Central memory CD8-positive, alpha-beta T cell (primary cell): ENCODE results near the gene TCTA.
"Not testable (repeated sequence)": the region's sequence is repeated elsewhere in the genome, so short reads cannot be mapped to it uniquely, and the experiment has no call there.

Source experiments
- ATAC-seq: fragments of 150-1000 bp; cut with Tn5 transposase; replicated peaks from 2 replicates; pipeline ENCODE4 v1.10.0; 2022; ENCODE audit warnings: mild to moderate bottlenecking, moderate FRiP score, moderate number of reproducible peaks; ENCODE audit not compliant: poor library complexity, severe bottlenecking; ENCODE audit errors: extremely low read depth
- DNase-seq, 2 donors: peaks; one replicate each; pipeline ENCODE4 v3.0.0; 2021; ENCODE audit warnings: low spot score in 2 of 2
- H3K27ac Mint-ChIP-seq: one replicate; pipeline ENCODE4 v1.8.0; 2022; ENCODE audit warnings: low read depth, mild to moderate bottlenecking, moderate library complexity, mixed read lengths
- H3K27me3 Mint-ChIP-seq: one replicate; pipeline ENCODE4 v1.8.0; 2022; ENCODE audit warnings: mixed read lengths
- H3K36me3 Mint-ChIP-seq: one replicate; pipeline ENCODE4 v1.8.0; 2022; ENCODE audit warnings: mild to moderate bottlenecking, moderate library complexity, mixed read lengths; ENCODE audit not compliant: insufficient read depth
- H3K4me1 Mint-ChIP-seq: one replicate; pipeline ENCODE4 v1.8.0; 2022; ENCODE audit warnings: mixed read lengths
- H3K4me3 Mint-ChIP-seq: one replicate; pipeline ENCODE4 v1.8.0; 2022; ENCODE audit warnings: mild to moderate bottlenecking, moderate library complexity, mixed read lengths
- H3K9me3 Mint-ChIP-seq: one replicate; pipeline ENCODE4 v1.8.0; 2022; ENCODE audit warnings: mixed read lengths

Gene TCTA

GRCh38 chr3:49391310-49391709, 20.9 kb upstream of the TCTA start:
- not testable (repeated sequence) for DNase-seq, H3K9me3 Mint-ChIP-seq, H3K4me3 Mint-ChIP-seq, ATAC-seq, H3K27ac Mint-ChIP-seq, H3K27me3 Mint-ChIP-seq
- H3K36me3 Mint-ChIP-seq, result peaks cover 19% of the 10 kb centered on the region
- peaks cover 54% of the 10 kb centered on the region for H3K4me1 Mint-ChIP-seq

GRCh38 chr3:49397470-49397869, 14.8 kb upstream of the TCTA start:
- peaks cover 70% of the 10 kb centered on the region for H3K4me1 Mint-ChIP-seq
- H3K4me3 Mint-ChIP-seq, result peak overlapping the region; percentile 3
- no peaks in the 10 kb centered on the region for H3K27me3 Mint-ChIP-seq
- no peak overlapping the region for H3K27ac Mint-ChIP-seq
- no peaks in the 10 kb centered on the region for H3K9me3 Mint-ChIP-seq
- DNase-seq (no peak), ATAC-seq (no peak)
- H3K36me3 Mint-ChIP-seq, result peaks cover 42% of the 10 kb centered on the region

- no peak for DNase-seq
- Mint-ChIP-seq H3K36me3 (peaks cover 45% of the 10 kb centered on the region), H3K27ac (peak overlapping the region; percentile 70), H3K4me1 (peaks cover 54% of the 10 kb centered on the region), H3K4me3 (no peak overlapping the region), H3K9me3 (no peaks in the 10 kb centered on the region), H3K27me3 (no peaks in the 10 kb centered on the region)
- ATAC-seq, result no peak
Observed at GRCh38 chr3:49399461-49399860, 12.8 kb upstream of the TCTA start.

DNA sequence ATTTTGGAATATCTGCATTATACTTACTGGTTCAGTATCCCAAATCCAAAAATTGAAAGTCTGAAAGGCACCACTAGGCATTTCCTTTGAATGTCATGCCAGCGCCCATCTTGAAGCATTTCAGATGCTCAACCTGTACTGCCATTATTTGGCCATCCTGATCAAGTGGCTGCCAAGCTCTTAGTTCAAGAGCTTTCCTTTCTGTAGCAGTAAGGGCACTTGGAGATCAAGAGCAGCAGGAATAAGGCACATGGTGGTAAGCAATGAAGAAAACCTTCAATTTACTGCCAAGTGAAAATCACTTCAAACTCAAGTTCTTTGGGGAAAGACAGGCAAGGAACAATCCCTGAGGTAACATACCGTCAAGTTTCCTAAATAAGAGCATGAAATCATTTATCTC, 10.5 kb upstream of the TCTA start:
- Mint-ChIP-seq H3K27me3 (no peaks in the 10 kb centered on the region), H3K4me3 (no peak overlapping the region), H3K36me3 (peaks cover 37% of the 10 kb centered on the region), H3K27ac (no peak overlapping the region), H3K9me3 (no peaks in the 10 kb centered on the region), H3K4me1 (peaks cover 55% of the 10 kb centered on the region)
- ATAC-seq (no peak), DNase-seq (no peak)

DNA sequence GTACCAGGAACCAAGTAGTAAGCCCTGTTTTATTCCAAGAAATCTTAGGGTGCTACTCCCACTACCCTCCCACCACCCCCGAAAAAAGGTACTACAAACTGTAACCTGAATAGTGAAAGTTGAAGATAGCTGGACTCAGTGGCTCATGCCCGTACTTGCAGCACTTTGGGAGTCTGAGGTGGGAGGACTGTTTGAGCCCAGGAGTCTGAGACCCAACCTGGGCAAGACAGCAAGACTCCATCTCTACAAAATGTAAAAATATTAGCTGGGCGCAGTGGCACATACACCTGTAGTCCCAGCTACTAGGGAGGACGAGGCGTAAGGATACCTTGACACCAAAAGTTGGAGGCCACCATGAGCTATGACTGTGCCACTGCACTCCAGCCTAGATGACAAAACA, 8.3 kb upstream of the TCTA start:
- no peak for DNase-seq
- no peak overlapping the region for H3K27ac Mint-ChIP-seq
- no peaks in the 10 kb centered on the region for H3K27me3 Mint-ChIP-seq
- H3K36me3 Mint-ChIP-seq, result peaks cover 27% of the 10 kb centered on the region
- ATAC-seq, result no peak
- no peaks in the 10 kb centered on the region for H3K9me3 Mint-ChIP-seq
- H3K4me3 Mint-ChIP-seq, result peak overlapping the region; percentile 25
- peaks cover 50% of the 10 kb centered on the region for H3K4me1 Mint-ChIP-seq

DNA sequence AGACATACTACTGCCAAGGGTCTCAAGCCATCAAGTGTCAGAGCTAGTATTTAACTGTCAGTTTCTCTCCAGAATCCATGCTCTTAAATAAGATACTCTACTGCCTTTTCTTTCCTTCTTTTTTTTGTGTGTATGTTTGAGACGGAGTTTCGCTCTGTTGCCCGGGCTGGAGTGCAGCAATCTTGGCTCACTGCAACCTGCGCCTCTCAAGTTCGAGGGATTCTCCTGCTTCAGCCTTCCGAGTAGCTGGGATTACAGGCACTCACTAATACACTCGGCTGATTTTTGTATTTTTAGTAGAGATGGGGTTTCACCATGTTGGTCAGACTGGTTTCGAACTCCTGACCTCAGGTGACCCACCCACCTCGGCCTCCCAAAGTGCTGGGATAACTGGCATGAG, 6.7 kb upstream of the TCTA start:
- not testable (repeated sequence) for DNase-seq, H3K27ac Mint-ChIP-seq, H3K9me3 Mint-ChIP-seq, ATAC-seq, H3K4me3 Mint-ChIP-seq, H3K27me3 Mint-ChIP-seq
- peaks cover 50% of the 10 kb centered on the region for H3K4me1 Mint-ChIP-seq
- H3K36me3 Mint-ChIP-seq, result peaks cover 19% of the 10 kb centered on the region

- Mint-ChIP-seq H3K4me3 (peak overlapping the region; percentile 33), H3K27ac (peak overlapping the region; percentile 50), H3K9me3 (no peaks in the 10 kb centered on the region), H3K4me1 (peaks cover 48% of the 10 kb centered on the region), H3K36me3 (peaks cover 18% of the 10 kb centered on the region), H3K27me3 (no peaks in the 10 kb centered on the region)
- no peak for DNase-seq
- ATAC-seq, result no peak
Observed at GRCh38 chr3:49406571-49407565, 5.4 kb upstream of the TCTA start.

DNA sequence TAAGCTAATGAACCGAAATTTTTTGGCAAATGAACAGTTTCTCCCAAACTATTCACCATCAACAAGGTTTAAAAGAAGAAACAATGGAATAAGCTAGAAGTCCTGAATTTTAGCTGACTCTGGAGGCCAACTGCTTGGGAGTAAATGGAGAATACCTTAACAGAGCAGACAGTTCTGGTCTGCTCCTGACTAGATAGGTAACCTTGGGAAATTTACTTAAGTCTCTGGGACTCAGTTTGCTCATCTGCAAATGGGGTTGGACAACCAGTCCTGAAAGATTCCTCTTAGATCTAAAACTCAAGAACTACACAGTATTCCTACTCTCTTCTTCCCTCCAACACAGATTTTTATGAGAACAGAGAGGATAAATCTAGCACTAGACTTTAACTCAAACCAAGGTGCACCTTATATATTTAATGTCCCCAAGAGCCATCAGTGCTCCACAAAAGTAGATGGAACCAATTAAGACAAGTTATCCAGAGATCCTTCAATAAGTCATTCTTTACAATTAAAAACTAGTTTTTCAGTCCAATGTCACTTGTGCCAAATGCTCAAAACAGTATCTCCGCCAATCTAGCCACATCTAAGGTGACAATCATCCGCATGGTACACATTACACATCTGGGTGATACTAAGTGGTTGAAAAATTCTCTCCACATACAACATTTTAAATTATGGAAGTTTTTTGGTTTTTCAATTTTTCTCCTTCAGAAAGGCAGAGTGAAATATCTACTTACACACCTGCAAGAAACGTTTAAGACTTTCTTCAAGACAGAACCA, 2.0 kb upstream of the TCTA start:
- DNase-seq (no peak), ATAC-seq (no peak)
- H3K36me3 Mint-ChIP-seq, result peaks cover 23% of the 10 kb centered on the region
- peak overlapping the region; percentile 82 for H3K4me3 Mint-ChIP-seq
- peak overlapping the region; percentile 75 for H3K27ac Mint-ChIP-seq
- H3K4me1 Mint-ChIP-seq, result peaks cover 67% of the 10 kb centered on the region
- no peaks in the 10 kb centered on the region for H3K27me3 Mint-ChIP-seq
- no peaks in the 10 kb centered on the region for H3K9me3 Mint-ChIP-seq

DNA sequence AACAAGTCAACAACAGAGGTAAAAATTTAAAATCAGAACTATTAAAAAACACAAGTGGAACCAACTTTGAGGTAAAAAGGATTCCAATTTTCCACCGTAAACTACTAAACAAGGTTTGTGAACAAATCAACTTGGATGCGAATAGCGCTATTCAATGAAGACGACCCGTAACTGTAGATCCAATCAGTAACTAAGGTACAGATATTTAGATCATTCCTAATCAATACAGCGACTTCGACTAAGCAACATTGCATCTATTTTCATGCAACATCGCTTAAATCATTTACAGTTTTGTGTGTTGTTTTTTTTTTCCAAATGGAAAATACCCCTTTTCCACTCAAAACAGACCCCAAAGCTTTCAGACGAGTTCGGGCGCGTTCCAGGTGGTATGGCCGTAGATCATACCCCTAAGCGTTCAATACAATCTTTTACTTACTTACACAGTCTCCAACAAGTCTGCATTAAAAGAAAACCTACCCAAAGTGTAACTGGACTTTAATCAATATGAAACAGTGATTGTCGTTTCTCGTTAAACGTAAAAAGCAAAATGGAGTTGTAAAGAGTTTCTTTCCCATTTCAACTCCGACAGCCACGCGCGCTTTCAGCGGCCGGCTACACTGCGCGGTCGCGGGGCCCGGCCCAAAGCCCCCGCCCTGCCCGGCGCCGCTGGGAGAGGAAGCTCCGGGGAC, 1.2 kb upstream of the TCTA start:
- no peak for DNase-seq
- no peak for ATAC-seq
- peaks cover 25% of the 10 kb centered on the region for H3K36me3 Mint-ChIP-seq

GRCh38 chr3:49411535-49411967, 672 bp upstream of the TCTA start:
- no peaks in the 10 kb centered on the region for H3K27me3 Mint-ChIP-seq
- ATAC-seq (peak; percentile 5), DNase-seq (peak in 1 of 2 donors; percentile 33)
- H3K4me3 Mint-ChIP-seq, result peak overlapping the region; percentile 82
- H3K36me3 Mint-ChIP-seq, result peaks cover 25% of the 10 kb centered on the region
- H3K9me3 Mint-ChIP-seq, result no peaks in the 10 kb centered on the region
- peak overlapping the region; percentile 75 for H3K27ac Mint-ChIP-seq
- H3K4me1 Mint-ChIP-seq, result peaks cover 65% of the 10 kb centered on the region

More for the DNA sequence above, 1.2 kb upstream of the TCTA start:
- Mint-ChIP-seq H3K4me1 (peaks cover 65% of the 10 kb centered on the region), H3K4me3 (peak overlapping the region; percentile 82), H3K9me3 (no peaks in the 10 kb centered on the region), H3K27ac (peak overlapping the region; percentile 75), H3K27me3 (no peaks in the 10 kb centered on the region)

DNA sequence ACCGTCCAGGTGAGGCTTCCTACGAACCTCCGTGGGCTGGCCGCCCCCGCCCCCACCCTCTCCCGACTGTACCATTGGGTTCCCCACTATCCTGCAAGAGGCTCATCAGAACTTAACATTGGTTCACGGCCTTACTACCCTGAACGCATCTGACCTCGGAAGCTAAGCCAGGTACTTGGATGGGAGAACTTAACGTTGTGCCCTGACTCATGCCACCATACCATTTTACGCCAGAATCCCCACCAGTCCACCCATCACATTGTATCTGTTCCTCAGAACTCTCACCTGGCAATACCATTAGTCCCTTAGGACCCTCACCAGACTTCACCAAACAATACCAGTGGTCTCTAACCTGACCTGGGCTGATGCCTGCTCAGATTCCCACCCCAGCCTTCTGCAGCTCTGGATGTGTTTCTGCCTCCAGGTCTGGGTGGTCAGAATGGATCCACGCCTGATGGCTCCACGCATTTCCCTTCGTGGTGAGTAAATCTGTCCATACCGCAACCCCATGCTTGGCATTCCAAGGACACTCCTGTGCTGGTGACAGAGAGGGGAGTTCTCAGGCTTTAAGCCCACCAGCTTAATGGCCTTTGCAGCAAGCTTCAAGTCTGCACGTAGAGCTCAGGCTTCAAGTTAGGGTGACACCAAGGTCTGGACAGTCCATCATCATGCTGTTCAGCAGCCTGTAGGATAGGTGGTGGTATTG, 562 bp downstream of the TCTA start:
- ATAC-seq (no peak), DNase-seq (no peak)
- H3K4me1 Mint-ChIP-seq, result peaks cover 65% of the 10 kb centered on the region
- no peaks in the 10 kb centered on the region for H3K27me3 Mint-ChIP-seq
- no peaks in the 10 kb centered on the region for H3K9me3 Mint-ChIP-seq
- H3K36me3 Mint-ChIP-seq, result peaks cover 24% of the 10 kb centered on the region
- H3K27ac Mint-ChIP-seq, result peak overlapping the region; percentile 75
- H3K4me3 Mint-ChIP-seq, result peak overlapping the region; percentile 82

- Mint-ChIP-seq H3K27ac (peak overlapping the region; percentile 75), H3K27me3 (no peaks in the 10 kb centered on the region), H3K36me3 (peaks cover 26% of the 10 kb centered on the region), H3K4me1 (peaks cover 66% of the 10 kb centered on the region), H3K4me3 (peak overlapping the region; percentile 82), H3K9me3 (no peaks in the 10 kb centered on the region)
- ATAC-seq (no peak), DNase-seq (no peak)
Observed at GRCh38 chr3:49413338-49413734, 1.1 kb downstream of the TCTA start.
